Spleen (tissue), 7 donors: ENCODE data around the gene IFNL4.
"Not testable (repeated sequence)": the region's sequence is repeated elsewhere in the genome, so short reads cannot be mapped to it uniquely, and the experiment has no call there.

Experiments
- POLR2A ChIP-seq, 3 donors: fragments of 450-650 bp; IDR thresholded peaks; one replicate each; pipeline ENCODE4 v1.5.1; 2017; ENCODE audit warnings: antibody characterized with exemption in 3 of 3, mild to moderate bottlenecking in 1 of 3
- TF ChIP-seq, protein P1 (sequence below), 11 experiments: fragments of 200-600 bp in 7 of 11; fragments of 450-650 bp in 4 of 11; sonication (generic) in 4 of 11; IDR thresholded peaks in 8 of 11; conservative IDR thresholded peaks in 3 of 11; 1 replicate in 7 of 11; 2 replicates in 4 of 11; pipeline versions ENCODE4 v1.4.0 to v1.8.0; 2016 to 2021; ENCODE audit warnings: antibody characterized with exemption in 11 of 11, inconsistent platforms in 4 of 11, mild to moderate bottlenecking in 1 of 11
- donor health status: DM: no; HTN: no; CAD: no; lungs with moderate emphysema.
- donor health status: DM: no; HTN: no; CAD: no.
- donor health status: DM: no; HTN: no; CAD: no.

DNA sequence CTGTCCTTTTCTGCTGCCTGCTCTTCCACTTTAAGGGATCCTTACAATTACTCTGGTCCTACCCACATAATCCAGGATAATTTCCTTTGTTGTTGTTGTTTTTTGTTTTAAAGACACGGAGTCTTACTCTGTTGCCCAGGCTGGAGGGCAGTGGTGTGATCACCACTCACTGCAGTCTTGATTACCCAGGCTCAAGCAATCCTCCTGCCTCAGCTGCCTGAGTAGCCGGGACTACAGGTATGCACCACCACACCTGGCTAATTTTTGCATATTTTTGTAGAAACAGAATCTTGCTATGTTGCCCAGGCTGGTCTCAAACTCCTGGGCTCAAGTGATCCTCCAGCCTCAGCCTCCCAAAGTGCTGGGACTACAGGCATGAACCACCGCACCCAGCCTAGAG, 33.3 kb downstream of the IFNL4 start:
- TF ChIP-seq, protein P1, sequence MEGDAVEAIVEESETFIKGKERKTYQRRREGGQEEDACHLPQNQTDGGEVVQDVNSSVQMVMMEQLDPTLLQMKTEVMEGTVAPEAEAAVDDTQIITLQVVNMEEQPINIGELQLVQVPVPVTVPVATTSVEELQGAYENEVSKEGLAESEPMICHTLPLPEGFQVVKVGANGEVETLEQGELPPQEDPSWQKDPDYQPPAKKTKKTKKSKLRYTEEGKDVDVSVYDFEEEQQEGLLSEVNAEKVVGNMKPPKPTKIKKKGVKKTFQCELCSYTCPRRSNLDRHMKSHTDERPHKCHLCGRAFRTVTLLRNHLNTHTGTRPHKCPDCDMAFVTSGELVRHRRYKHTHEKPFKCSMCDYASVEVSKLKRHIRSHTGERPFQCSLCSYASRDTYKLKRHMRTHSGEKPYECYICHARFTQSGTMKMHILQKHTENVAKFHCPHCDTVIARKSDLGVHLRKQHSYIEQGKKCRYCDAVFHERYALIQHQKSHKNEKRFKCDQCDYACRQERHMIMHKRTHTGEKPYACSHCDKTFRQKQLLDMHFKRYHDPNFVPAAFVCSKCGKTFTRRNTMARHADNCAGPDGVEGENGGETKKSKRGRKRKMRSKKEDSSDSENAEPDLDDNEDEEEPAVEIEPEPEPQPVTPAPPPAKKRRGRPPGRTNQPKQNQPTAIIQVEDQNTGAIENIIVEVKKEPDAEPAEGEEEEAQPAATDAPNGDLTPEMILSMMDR (IDR thresholded peaks at IDR 0.05 in 8 of 11, conservative IDR thresholded peaks at IDR 0.05 in 3 of 11) = not testable (repeated sequence)
- not testable (repeated sequence) for TF ChIP-seq POLR2A (IDR thresholded peaks at IDR 0.05)
